Activated naive CD4-positive, alpha-beta T cell treated with anti-CD3 and anti-CD28 coated beads, Interleukin-2, amount 50 U/mL, for 24 hours (primary cell): ENCODE measurements around the gene PARP3.

Source experiments
- H3K27ac Mint-ChIP-seq: one replicate; pipeline ENCODE4 v1.8.0; 2021; ENCODE audit warnings: mild to moderate bottlenecking, mixed read lengths
- H3K27me3 Mint-ChIP-seq: one replicate; pipeline ENCODE4 v1.8.0; 2021; ENCODE audit warnings: mixed read lengths
- H3K36me3 Mint-ChIP-seq: one replicate; pipeline ENCODE4 v1.8.0; 2021; ENCODE audit warnings: mixed read lengths
- H3K4me1 Mint-ChIP-seq: one replicate; pipeline ENCODE4 v1.8.0; 2021; ENCODE audit warnings: mixed read lengths
- H3K4me3 Mint-ChIP-seq: one replicate; pipeline ENCODE4 v1.8.0; 2021; ENCODE audit warnings: mild to moderate bottlenecking, mixed read lengths
- H3K9me3 Mint-ChIP-seq: one replicate; pipeline ENCODE4 v1.8.0; 2021; ENCODE audit warnings: mixed read lengths

The PARP3 gene

DNA sequence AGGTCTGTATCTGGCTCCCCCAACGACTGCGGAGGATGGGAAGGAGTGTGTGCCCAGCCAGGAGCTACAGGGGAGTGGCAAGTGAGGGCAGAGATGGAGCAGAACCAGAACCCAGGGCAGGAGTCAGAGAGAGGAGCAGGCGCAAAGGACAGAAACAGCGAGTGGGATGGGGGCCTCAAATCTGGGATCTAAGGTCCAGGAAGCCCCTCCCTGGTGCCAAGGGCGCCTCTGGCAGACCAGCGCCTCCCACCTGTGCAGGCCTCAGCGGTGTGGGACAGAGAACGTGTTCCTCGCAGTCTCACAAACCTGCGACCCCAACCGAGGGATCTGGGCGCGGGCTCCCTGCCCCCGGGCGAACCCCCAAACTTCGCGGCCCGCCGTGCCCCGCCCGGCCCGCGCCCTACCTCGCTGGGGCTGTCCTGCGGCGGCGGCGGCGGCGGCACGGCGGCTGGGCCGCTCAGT is 24.8 kb downstream of the PARP3 start:
- no peaks in the 10 kb centered on the region for H3K27me3 Mint-ChIP-seq
- H3K27ac Mint-ChIP-seq = peak overlapping the region; percentile 65

DNA sequence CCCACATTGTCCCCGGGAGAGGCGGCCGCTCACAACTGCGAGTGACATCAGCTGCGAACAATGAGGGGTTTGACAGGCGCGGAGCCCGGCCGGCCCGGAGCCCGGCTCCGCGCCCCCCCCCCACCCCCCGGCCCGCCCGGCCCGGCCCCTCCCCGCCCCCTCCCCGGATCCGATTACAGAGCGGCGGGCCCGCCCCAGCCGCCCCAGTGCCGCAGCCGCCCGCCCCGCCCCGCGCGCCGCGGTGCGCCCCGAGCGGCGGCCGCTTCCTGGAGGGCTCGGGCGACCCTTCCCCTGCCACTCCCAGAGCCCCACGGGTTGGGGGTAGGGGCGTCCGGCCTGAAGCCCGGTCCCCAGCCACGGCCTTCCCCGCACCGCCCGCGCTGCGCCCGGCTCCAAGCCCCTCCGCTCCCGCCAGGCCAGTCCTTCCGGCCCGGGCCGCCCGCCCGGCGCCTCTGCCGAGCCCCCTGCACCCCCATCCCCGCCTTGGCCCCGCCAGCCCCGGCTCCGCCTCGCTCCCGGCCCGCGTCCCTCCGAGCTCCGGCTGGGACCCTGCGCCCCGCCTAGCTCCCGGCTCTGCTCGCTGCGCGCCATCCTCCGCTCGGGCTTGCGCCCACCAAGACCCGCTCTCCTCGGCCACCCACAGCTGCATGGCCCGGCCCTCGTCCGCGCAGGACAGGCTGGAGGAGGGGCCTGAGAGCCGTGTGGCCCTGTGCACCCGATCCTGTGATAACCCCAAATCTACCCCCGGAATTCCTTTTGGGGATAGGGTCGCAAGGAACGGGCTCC is 25.4 kb downstream of the PARP3 start, which contains the start of gene PCBP4:
PCBP4 (minus strand) TSS at position 71 of the 786 bp plus-strand sequence. CDS start 6,214 bp downstream, outside the sequence.
- H3K4me3 Mint-ChIP-seq = peak within 1 kb of the TSS; percentile 85
- peak within 1 kb of the TSS; percentile 65 for H3K27ac Mint-ChIP-seq
- H3K36me3 Mint-ChIP-seq = no peaks in the 10 kb centered on the region
- H3K4me1 Mint-ChIP-seq = peaks cover 27% of the 10 kb centered on the region
- H3K27me3 Mint-ChIP-seq = no peaks in the 10 kb centered on the region
- no peaks in the 10 kb centered on the region for H3K9me3 Mint-ChIP-seq

More for the DNA sequence above, 24.8 kb downstream of the PARP3 start:
- peaks cover 27% of the 10 kb centered on the region for H3K4me1 Mint-ChIP-seq
- no peaks in the 10 kb centered on the region for H3K36me3 Mint-ChIP-seq
- H3K4me3 Mint-ChIP-seq = peak overlapping the region; percentile 85
- no peaks in the 10 kb centered on the region for H3K9me3 Mint-ChIP-seq

DNA sequence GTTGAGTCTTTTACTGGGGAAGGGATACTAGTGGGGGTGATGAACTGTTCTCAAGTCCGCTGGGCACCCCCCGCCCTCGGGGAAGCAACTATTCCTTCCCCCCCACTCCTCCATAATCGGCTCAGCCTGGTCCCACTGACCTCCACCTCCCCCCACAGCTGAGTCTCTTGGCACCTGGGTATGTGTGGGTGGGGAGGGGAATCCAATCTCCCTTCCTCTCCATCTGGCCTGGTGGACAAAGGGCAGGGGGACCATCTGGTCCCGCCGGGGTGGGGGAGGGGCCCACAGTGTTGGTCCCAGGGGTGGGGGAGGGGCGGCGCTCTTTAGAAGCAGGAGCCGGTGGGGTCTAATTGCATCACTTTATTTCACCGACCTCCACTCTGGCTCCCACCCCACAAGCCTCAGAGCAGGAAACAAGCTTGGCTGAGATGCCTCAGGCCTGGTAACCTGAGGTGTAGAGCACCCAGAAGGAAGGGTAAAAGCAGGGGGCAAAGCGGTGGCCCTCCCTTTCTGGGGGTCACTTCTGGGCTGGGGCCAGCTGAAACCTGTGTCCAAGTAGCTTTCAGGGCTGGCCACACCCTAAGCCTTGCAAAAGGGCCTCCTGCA is 26.1 kb downstream of the PARP3 start:
- peak overlapping the region; percentile 83 for H3K4me3 Mint-ChIP-seq
- no peak overlapping the region for H3K27ac Mint-ChIP-seq
- no peaks in the 10 kb centered on the region for H3K27me3 Mint-ChIP-seq
- H3K9me3 Mint-ChIP-seq = no peaks in the 10 kb centered on the region
- peaks cover 27% of the 10 kb centered on the region for H3K4me1 Mint-ChIP-seq
- no peaks in the 10 kb centered on the region for H3K36me3 Mint-ChIP-seq

DNA sequence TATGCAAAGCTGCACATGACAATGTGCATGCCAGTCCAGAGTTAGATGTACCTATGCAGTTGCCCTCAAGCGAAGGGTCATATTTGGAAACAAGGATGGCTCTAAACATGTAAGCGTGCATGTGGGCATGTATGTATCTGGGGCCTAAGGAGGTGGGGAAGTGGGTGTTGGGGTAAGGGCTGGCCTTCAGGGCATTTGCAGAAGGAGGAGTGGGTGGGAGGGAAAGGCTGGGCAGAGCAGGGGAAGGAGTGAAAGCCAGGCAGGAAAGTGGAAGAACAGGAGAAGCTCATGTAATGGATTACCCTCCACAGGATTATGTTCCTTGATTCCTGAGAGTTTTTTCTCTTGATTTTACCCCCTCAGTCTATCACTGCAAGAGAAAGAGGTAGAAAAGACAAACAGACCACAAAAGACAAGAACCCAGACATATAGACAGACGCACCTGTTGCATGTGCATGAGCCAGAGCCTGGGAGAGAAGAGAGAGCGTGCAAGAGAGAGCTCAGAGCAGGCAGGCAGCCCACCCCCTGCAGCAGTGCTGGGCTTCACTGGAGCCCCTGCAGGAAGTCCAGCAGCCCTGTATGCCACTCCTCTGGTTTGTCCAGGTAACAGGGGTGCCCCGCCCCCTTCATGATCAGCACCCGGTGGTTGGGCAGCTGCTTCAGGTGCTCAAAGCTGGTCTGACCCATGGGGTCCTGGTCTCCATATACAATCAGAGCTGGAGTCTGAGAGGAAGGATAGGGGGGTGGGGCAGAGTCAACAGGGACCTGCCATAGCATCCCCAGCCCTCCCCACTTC is 26.9 kb downstream of the PARP3 start:
- no peaks in the 10 kb centered on the region for H3K9me3 Mint-ChIP-seq
- peak overlapping the region; percentile 65 for H3K4me3 Mint-ChIP-seq
- no peak overlapping the region for H3K27ac Mint-ChIP-seq
- peaks cover 30% of the 10 kb centered on the region for H3K4me1 Mint-ChIP-seq
- no peaks in the 10 kb centered on the region for H3K36me3 Mint-ChIP-seq
- no peaks in the 10 kb centered on the region for H3K27me3 Mint-ChIP-seq

DNA sequence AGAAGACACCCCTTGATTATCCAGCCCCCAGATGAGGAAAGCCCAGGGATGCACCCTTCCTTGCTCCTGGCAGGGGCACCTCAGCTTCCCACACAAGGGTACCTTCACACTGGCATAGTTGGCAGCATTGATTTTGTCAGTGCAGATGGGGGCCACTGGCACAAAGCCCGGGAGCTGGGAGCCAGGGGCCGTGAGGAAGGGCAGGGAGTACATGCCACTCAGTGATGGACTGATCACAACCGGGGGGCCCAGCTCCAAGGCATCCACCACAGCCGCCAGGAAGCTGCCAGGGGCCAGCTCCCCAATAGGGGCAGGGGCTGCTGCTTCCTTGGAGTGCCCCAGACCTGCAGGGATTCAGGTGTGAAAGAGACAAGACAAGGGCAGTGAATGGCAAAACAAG is 27.7 kb downstream of the PARP3 start:
- Mint-ChIP-seq H3K27ac (no peak overlapping the region), H3K27me3 (no peaks in the 10 kb centered on the region), H3K4me1 (peaks cover 36% of the 10 kb centered on the region), H3K36me3 (no peaks in the 10 kb centered on the region), H3K4me3 (no peak overlapping the region), H3K9me3 (no peaks in the 10 kb centered on the region)

DNA sequence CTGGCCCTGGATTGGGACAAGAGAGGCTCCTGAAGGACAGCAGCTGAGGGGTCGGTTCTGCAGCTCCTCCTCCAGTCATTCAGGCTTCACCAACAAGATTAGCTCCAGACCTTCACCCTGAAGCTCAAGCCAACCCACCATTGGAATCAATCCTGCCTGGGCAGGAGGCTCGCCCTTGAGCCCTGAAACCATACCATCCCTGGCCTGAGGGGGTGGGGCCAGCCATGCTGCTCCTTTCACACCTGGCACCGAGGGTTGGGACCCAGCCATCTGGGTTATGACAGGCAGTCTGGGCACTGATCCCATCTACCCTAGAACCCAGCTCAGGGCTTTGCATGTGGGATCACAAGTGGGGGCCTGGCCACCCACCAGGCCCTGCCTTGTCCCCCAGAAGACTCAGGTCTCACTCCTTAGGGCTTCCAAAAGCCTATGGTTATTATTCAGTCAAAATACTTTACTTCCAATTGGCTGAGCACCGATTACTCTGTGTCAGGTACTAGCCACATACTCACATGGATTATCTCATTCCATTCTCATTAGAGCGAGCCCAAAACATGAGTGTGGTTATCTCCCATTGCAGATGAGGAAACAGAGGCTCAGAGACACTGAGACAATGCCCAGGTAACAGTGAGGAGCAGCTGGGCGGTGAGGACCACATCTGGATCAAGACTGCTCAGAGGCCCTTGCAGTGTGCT is 28.6 kb downstream of the PARP3 start:
- Mint-ChIP-seq H3K27me3 (no peaks in the 10 kb centered on the region), H3K36me3 (no peaks in the 10 kb centered on the region), H3K4me1 (peaks cover 36% of the 10 kb centered on the region), H3K9me3 (no peaks in the 10 kb centered on the region), H3K27ac (peak overlapping the region; percentile 14), H3K4me3 (no peak overlapping the region)

DNA sequence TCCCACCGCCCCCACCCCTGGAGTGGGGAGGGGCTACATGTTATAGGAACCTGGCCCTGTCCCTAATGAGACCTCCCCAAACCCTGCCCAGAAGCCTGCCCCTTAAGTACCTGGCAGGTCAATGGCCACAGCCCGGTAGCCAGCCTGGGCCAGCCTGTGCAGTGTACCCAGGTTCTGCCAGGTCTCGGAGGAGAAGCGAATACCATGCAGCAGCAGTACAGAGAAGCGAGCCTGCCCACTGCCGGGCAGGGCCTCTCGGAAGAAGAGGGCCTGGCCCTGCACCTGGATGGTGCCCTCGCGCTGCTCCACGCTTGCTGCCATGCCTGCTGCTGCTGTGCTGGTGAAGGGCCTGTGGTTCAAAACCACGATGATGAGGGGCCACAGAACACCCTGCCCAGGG is 29.2 kb downstream of the PARP3 start:
- H3K9me3 Mint-ChIP-seq = no peaks in the 10 kb centered on the region
- peak overlapping the region; percentile 55 for H3K27ac Mint-ChIP-seq
- peaks cover 35% of the 10 kb centered on the region for H3K4me1 Mint-ChIP-seq
- H3K36me3 Mint-ChIP-seq = no peaks in the 10 kb centered on the region
- H3K4me3 Mint-ChIP-seq = no peak overlapping the region
- H3K27me3 Mint-ChIP-seq = no peaks in the 10 kb centered on the region

DNA sequence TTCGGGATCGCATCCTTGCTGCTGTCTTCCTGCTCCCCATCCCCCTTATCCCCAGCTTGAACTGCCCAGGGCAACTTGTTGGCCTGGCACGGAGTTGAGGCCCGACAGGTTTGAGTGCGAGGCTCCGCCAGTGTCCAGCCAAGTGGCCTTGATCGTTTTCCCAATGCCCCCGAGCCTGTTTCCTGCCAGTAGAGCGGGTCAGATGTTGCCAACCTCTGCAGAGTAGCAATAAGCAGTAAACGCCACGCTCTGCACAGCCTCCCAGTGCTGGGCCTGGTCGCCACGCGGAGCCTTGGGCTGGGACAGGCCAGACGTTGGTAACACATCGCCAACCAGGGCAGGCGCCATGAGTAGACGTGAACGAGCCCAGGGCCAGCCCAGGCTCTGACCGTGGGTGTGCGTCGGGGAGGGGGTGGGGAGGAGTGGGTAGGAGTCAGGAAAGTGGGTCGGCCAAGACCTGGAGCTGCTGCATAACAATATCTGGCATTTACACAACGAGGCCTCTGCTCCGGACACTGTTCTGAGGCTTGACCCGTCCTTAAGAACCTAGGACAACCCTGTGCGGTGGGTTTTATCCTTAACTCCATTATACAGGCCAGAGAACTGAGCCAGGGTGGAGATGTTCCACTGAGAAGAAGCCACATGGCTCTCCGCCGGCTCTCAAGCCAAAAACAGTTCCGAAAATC is 32.3 kb downstream of the PARP3 start:
- peak overlapping the region; percentile 94 for H3K27ac Mint-ChIP-seq
- H3K36me3 Mint-ChIP-seq = no peaks in the 10 kb centered on the region
- peak overlapping the region; percentile 91 for H3K4me3 Mint-ChIP-seq
- no peaks in the 10 kb centered on the region for H3K27me3 Mint-ChIP-seq
- peaks cover 32% of the 10 kb centered on the region for H3K4me1 Mint-ChIP-seq
- no peaks in the 10 kb centered on the region for H3K9me3 Mint-ChIP-seq

DNA sequence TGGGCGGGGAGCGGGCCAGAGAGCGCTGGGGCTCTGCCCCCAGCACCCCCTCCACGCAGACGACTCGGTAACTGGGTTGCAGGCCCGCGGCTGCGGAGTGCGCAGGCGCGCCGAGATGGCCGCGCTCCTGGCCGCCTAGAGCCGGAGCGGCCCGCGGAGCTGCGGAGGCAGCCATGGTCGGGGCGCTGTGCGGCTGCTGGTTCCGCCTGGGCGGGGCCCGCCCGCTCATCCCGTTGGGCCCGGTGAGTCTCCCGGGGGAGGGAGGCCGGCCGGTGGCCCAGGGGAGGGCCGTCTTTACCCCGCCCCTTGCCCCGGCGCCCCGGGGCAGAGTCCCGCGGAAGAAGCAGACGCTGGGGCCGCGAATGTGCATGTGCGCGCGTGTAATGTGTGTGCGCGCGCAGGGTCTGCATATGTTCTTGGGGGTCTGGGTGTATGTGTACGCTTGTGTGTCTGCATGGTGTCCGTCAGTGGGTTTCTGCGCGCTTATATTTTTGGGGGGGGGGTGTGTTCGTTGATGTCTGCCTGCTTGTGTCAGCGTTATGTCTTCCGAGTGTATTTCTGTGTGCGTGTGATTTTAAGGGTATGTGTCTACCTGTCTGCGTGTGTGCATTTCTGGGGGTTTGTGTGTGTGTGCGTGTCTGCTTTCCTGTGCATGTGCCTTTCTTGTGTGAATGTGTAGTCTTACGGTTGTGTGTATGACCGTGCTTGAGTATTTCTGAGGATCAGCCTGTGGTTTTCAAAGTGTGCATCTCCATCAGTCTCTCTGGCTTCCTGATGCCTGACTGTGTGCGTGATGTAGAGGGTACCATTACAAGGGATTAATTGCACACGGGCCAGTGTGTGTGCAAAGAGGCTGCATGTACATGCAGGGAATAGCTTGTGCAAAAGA is 33.0 kb downstream of the PARP3 start, which contains the start of gene ABHD14A:
ABHD14A (plus strand) TSS at position 102 of the 889 bp plus-strand sequence; CDS start at position 174, 72 bp downstream.
- H3K4me1 Mint-ChIP-seq = peaks cover 32% of the 10 kb centered on the region
- H3K9me3 Mint-ChIP-seq = no peaks in the 10 kb centered on the region
- H3K27me3 Mint-ChIP-seq = no peaks in the 10 kb centered on the region
- H3K4me3 Mint-ChIP-seq = peak within 1 kb of the TSS; percentile 91
- peak within 1 kb of the TSS; percentile 94 for H3K27ac Mint-ChIP-seq
- H3K36me3 Mint-ChIP-seq = no peaks in the 10 kb centered on the region

DNA sequence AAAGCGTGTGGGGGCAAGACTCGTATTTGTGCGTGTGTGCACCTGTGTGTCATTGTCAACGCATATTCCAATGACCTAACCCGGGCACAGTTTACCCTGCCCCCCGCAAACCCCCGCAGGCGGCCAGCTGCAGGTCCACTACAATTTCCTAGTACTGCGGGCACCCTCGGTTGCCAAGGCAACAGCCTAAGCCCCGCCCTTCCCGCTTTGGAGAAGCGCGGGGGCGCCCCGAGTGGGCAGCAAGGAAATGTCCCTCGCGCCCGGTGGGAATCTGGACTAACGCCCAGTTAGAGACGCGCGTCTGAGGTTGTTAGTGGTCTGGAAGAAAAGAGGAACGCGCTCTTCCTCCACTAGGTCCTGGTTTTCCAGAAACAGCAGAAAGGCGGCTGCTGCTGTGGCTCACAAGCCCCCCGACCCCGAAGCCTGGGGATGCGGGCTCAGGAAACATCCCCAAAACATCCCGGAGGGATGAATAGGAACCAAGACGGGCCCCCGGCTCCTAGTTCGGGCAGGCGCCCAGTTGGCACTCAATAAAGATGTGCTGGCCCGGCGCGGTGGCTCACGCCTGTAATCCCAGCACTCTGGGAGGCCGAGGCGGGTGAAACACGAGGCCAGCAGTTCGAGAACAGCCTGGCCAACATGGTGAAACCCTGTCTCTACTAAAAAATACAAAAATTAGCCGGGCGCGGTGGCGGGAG is 33.8 kb downstream of the PARP3 start:
- Mint-ChIP-seq H3K27me3 (no peaks in the 10 kb centered on the region), H3K4me1 (peaks cover 29% of the 10 kb centered on the region), H3K27ac (no peak overlapping the region), H3K4me3 (peak overlapping the region; percentile 91), H3K9me3 (no peaks in the 10 kb centered on the region), H3K36me3 (no peaks in the 10 kb centered on the region)

DNA sequence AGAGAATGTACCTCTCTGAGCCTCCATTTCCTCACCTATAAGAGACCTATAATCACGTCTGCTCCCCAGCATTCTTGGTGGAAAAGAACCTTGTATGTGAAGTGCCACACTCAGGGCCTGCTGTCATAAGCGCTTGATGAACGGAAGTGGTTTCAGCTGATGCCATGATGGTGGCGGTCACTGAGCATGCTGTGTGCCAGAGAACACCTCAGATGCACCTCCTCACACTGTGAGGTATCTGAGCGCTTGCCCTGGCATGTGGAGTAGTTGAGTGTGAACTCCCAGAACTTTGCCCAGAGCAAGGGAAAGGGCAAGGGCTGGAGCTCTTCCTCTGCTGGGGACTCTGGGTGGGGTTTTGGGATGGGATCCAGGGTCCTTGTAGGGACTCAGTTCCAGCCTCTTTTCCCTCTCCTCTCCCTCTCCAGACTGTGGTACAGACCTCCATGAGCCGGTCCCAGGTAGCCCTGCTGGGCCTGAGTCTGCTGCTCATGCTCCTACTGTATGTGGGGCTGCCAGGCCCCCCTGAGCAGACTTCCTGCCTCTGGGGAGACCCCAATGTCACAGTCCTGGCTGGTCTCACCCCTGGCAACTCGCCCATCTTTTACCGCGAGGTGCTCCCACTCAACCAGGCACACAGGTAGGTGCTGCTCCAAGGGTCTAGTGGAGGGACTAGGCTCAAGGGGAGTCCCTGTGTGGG is 35.4 kb downstream of the PARP3 start:
- H3K36me3 Mint-ChIP-seq = no peaks in the 10 kb centered on the region
- peaks cover 37% of the 10 kb centered on the region for H3K4me1 Mint-ChIP-seq
- H3K9me3 Mint-ChIP-seq = no peaks in the 10 kb centered on the region
- H3K27ac Mint-ChIP-seq = no peak overlapping the region
- H3K4me3 Mint-ChIP-seq = no peak overlapping the region
- no peaks in the 10 kb centered on the region for H3K27me3 Mint-ChIP-seq

DNA sequence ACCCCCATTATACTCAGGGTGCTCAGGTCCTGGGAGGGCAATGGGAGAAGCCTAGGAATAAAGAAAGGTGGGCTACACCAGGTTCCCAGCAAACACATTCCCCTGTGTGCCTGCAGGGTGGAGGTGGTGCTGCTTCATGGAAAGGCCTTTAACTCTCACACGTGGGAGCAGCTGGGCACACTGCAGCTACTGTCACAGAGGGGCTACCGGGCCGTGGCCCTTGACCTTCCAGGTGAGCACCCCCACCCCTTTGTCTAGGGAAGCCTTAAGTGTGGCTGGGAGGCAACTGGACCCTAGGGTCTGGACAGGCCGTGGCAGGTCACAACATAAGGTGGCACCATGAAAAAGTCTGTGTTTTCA is 36.0 kb downstream of the PARP3 start:
- no peak overlapping the region for H3K4me3 Mint-ChIP-seq
- H3K9me3 Mint-ChIP-seq = no peaks in the 10 kb centered on the region
- H3K4me1 Mint-ChIP-seq = peaks cover 40% of the 10 kb centered on the region
- no peak overlapping the region for H3K27ac Mint-ChIP-seq
- no peaks in the 10 kb centered on the region for H3K27me3 Mint-ChIP-seq
- no peaks in the 10 kb centered on the region for H3K36me3 Mint-ChIP-seq

DNA sequence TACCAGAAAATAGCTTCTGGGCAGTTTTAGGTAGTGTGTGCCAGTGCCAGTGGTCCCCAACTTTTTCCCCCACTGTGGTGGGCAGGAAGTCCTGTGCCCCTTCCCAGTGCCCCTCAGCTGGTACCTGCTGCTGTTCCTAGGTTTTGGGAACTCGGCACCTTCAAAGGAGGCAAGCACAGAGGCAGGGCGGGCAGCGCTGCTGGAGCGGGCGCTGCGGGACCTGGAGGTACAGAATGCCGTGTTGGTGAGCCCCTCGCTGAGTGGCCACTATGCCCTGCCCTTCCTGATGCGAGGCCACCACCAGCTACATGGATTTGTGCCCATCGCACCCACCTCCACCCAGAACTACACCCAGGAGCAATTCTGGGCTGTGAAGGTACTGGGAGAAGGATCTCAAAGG is 38.1 kb downstream of the PARP3 start:
- H3K4me3 Mint-ChIP-seq = no peak overlapping the region
- H3K4me1 Mint-ChIP-seq = peaks cover 38% of the 10 kb centered on the region
- H3K27me3 Mint-ChIP-seq = no peaks in the 10 kb centered on the region
- H3K27ac Mint-ChIP-seq = no peak overlapping the region
- no peaks in the 10 kb centered on the region for H3K36me3 Mint-ChIP-seq
- H3K9me3 Mint-ChIP-seq = no peaks in the 10 kb centered on the region
